HG03558 (cell line): ENCODE data around the gene GCN1.

Experiments used
- ATAC-seq: cut with Tn5 transposase; IDR thresholded peaks from one replicate; pipeline ENCODE4 v1.9.1; 2021; ENCODE audit warnings: moderate number of reproducible peaks; ENCODE audit not compliant: unreplicated experiment; ENCODE audit errors: extremely low read depth

Gene GCN1

GRCh38 chr12:120079411-120080400 is 114.8 kb downstream of the GCN1 start:
- no peak for ATAC-seq

DNA sequence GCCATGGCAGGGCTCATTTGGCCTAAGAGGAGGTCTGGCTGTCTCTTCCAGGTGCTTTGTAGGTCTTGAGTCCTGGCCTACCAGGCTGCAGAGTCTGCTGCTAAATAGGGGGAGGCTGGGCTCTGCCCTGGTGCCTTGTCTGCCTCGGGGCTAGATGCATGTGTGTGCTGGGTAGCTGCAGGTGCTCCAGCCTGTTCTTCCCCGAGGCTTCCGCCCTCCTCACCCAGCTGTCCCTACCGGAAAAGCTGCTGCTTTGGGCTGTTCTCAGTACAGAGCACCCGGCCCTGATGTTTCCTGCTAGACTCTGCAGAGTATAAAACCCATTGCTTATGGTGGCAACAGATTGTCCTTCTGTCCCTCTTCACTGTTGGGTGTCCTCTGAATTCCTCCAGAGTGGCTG is 115.6 kb downstream of the GCN1 start:
- ATAC-seq: no peak

DNA sequence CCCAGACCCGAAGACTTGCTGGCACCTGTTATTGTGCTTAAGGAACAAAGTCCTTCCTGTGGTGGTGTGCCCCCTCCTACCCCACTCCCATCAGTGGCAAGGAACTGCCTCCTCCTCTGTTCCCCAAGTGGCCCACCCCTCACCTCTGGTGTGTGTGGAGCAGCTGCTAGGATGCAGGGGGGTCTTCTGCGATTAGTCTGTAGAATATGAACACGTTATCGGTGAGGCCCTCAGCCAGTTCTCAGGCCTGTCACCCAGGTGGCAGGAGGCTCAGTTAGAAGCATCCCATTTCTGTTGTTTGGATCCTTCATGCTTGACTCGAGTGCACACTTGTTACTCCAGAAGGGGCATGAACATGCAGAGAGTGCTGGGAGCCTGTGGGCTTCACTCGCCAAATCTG is 117.3 kb downstream of the GCN1 start:
- ATAC-seq: no peak
